ENCODE results near the gene CEACAM19.

CEACAM19 gene

GRCh38 chr19:44722131-44723121 lies 51.1 kb downstream of the CEACAM19 start:
- DNase-seq (ENCODE audit: low read depth in 2 of 2): no peak

GRCh38 chr19:44723299-44723951 lies 52.1 kb downstream of the CEACAM19 start:
- no peak for DNase-seq (ENCODE audit: low read depth in 2 of 2)

- DNase-seq (ENCODE audit: low read depth in 2 of 2): peak; percentile 63 to 70
Measured at GRCh38 chr19:44723952-44724319, 52.7 kb downstream of the CEACAM19 start.

- DNase-seq (ENCODE audit: low read depth in 2 of 2): no peak
Measured at GRCh38 chr19:44725251-44725650, 54.0 kb downstream of the CEACAM19 start.

- no peak for DNase-seq (ENCODE audit: low read depth in 2 of 2)
Measured at GRCh38 chr19:44725684-44726083, 54.4 kb downstream of the CEACAM19 start.

- no peak for DNase-seq (ENCODE audit: low read depth in 2 of 2)
Measured at GRCh38 chr19:44726465-44726864, 55.2 kb downstream of the CEACAM19 start.

GRCh38 chr19:44728178-44728577 lies 56.9 kb downstream of the CEACAM19 start:
- DNase-seq (ENCODE audit: low read depth in 2 of 2): no peak

- no peak for DNase-seq (ENCODE audit: low read depth in 2 of 2)
Measured at GRCh38 chr19:44729516-44730033, 58.3 kb downstream of the CEACAM19 start.

- DNase-seq (ENCODE audit: low read depth in 2 of 2): no peak
Measured at GRCh38 chr19:44731081-44731480, 59.8 kb downstream of the CEACAM19 start.

GRCh38 chr19:44731622-44732021 lies 60.3 kb downstream of the CEACAM19 start:
- DNase-seq (ENCODE audit: low read depth in 2 of 2): no peak

GRCh38 chr19:44732235-44733014 lies 61.1 kb downstream of the CEACAM19 start:
- DNase-seq (ENCODE audit: low read depth in 2 of 2): no peak
